ENCODE results near the gene CFC1. TPM values are rescaled to one million over a fixed set of nuclear protein-coding genes. Genes with fewer than 3 reads are reported as not detected.
"Not testable (repeated sequence)": the region's sequence is repeated elsewhere in the genome, so short reads cannot be mapped to it uniquely, and the experiment has no call there.

CFC1 gene
- not detected in 2 replicates for total RNA-seq (2014; rRNA removed; shearing (Covaris generic))

GRCh38 chr2:130599393-130599792 is at the start of gene CFC1:
Gene CFC1 (minus strand): TSS chr2:130599575. CDS start chr2:130599287, 288 bp downstream.
- not testable (repeated sequence) for H3K36me3 ChIP-seq; H3K27ac ChIP-seq; H3K4me3 ChIP-seq; H3K27me3 ChIP-seq; H3K9me3 ChIP-seq (replicated peaks); H3K4me1 ChIP-seq; DNase-seq

- H3K27ac ChIP-seq; H3K4me3 ChIP-seq; H3K4me1 ChIP-seq; H3K27me3 ChIP-seq; H3K36me3 ChIP-seq; H3K9me3 ChIP-seq (replicated peaks); DNase-seq: not testable (repeated sequence)
Measured at GRCh38 chr2:130641688-130642087, 42.3 kb upstream of the CFC1 start.

- not testable (repeated sequence) for H3K36me3 ChIP-seq; H3K4me3 ChIP-seq; H3K27ac ChIP-seq; H3K27me3 ChIP-seq; H3K4me1 ChIP-seq; H3K9me3 ChIP-seq (replicated peaks); DNase-seq
Measured at GRCh38 chr2:130638973-130639372, 39.6 kb upstream of the CFC1 start.

- DNase-seq; H3K27me3 ChIP-seq; H3K4me1 ChIP-seq; H3K4me3 ChIP-seq; H3K27ac ChIP-seq; H3K9me3 ChIP-seq (replicated peaks); H3K36me3 ChIP-seq: not testable (repeated sequence)
Measured at GRCh38 chr2:130628784-130629475, 29.6 kb upstream of the CFC1 start.

GRCh38 chr2:130611140-130611539 is 11.8 kb upstream of the CFC1 start, which contains the start of gene POTEJ:
Gene POTEJ (plus strand): TSS chr2:130611440. CDS start chr2:130611533, 93 bp downstream.
- not testable (repeated sequence) for H3K4me3 ChIP-seq; H3K4me1 ChIP-seq; H3K27ac ChIP-seq; H3K9me3 ChIP-seq (replicated peaks); DNase-seq; H3K36me3 ChIP-seq; H3K27me3 ChIP-seq

GRCh38 chr2:130610486-130610885 is 11.1 kb upstream of the CFC1 start:
- H3K27me3 ChIP-seq; H3K9me3 ChIP-seq (replicated peaks); H3K36me3 ChIP-seq; H3K4me1 ChIP-seq; DNase-seq; H3K27ac ChIP-seq; H3K4me3 ChIP-seq: not testable (repeated sequence)

- DNase-seq; H3K27ac ChIP-seq; H3K4me1 ChIP-seq; H3K27me3 ChIP-seq; H3K36me3 ChIP-seq; H3K4me3 ChIP-seq; H3K9me3 ChIP-seq (replicated peaks): not testable (repeated sequence)
Measured at GRCh38 chr2:130609002-130609920, 9.9 kb upstream of the CFC1 start.

GRCh38 chr2:130608276-130609001 is 9.1 kb upstream of the CFC1 start:
- H3K27ac ChIP-seq; H3K4me1 ChIP-seq; H3K4me3 ChIP-seq; H3K9me3 ChIP-seq (replicated peaks); H3K27me3 ChIP-seq; DNase-seq; H3K36me3 ChIP-seq: not testable (repeated sequence)

- H3K9me3 ChIP-seq (replicated peaks); H3K27ac ChIP-seq; DNase-seq; H3K4me3 ChIP-seq; H3K4me1 ChIP-seq; H3K27me3 ChIP-seq; H3K36me3 ChIP-seq: not testable (repeated sequence)
Measured at GRCh38 chr2:130601648-130602302, 2.4 kb upstream of the CFC1 start.

- H3K36me3 ChIP-seq; H3K4me3 ChIP-seq; H3K9me3 ChIP-seq (replicated peaks); H3K27ac ChIP-seq; H3K4me1 ChIP-seq; H3K27me3 ChIP-seq; DNase-seq: not testable (repeated sequence)
Measured at GRCh38 chr2:130599926-130600325, 551 bp upstream of the CFC1 start.

- not testable (repeated sequence) for DNase-seq
Measured at GRCh38 chr2:130598463-130598862, 912 bp downstream of the CFC1 start.

GRCh38 chr2:130597994-130598393 is 1.4 kb downstream of the CFC1 start:
- not testable (repeated sequence) for H3K4me3 ChIP-seq; H3K27me3 ChIP-seq; DNase-seq; H3K4me1 ChIP-seq; H3K36me3 ChIP-seq; H3K27ac ChIP-seq; H3K9me3 ChIP-seq (replicated peaks)

More at GRCh38 chr2:130598463-130598862, 912 bp downstream of the CFC1 start:
- not testable (repeated sequence) for H3K27ac ChIP-seq; H3K36me3 ChIP-seq; H3K4me1 ChIP-seq; H3K27me3 ChIP-seq; H3K9me3 ChIP-seq (replicated peaks); H3K4me3 ChIP-seq

GRCh38 chr2:130596757-130597156 is 2.6 kb downstream of the CFC1 start:
- H3K27ac ChIP-seq; H3K9me3 ChIP-seq (replicated peaks); H3K27me3 ChIP-seq; H3K4me1 ChIP-seq; H3K36me3 ChIP-seq; DNase-seq; H3K4me3 ChIP-seq: not testable (repeated sequence)

- not testable (repeated sequence) for DNase-seq; H3K36me3 ChIP-seq; H3K27me3 ChIP-seq; H3K9me3 ChIP-seq (replicated peaks); H3K27ac ChIP-seq; H3K4me1 ChIP-seq; H3K4me3 ChIP-seq
Measured at GRCh38 chr2:130594011-130594410, 5.4 kb downstream of the CFC1 start.
